ENCODE results near the gene TNP2. TPM values are rescaled to one million over a fixed set of nuclear protein-coding genes. Genes with fewer than 3 reads are reported as not detected.

Gene TNP2
- not detected in 2 replicates for total RNA-seq

DNA sequence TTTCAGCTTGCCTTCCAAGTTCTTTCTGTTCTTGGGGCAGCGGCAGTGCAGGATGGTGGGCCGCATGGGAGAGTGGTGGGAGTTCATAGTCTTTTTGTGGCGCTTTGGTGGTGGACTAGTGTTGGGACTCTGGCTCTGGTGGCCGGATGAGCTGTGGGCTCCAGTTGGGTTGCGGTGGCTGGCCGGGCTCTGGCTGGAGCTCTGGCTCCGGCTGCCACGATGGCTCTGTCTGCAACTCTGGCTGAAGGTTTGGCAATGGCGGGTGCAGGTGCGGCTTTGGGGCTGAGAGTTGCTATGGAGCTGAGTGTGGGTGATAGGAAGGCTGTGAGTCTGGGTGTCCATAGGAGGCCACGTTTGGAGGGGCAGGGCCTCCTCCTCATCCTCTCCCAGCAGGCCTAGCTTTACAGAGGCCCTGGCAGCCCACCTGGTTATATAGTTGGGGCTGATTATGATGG, at the start of gene TNP2:
TSS of gene TNP2 (minus strand) at position 405 of the 455 bp plus-strand sequence. CDS start at position 342, 63 bp downstream.

DNA sequence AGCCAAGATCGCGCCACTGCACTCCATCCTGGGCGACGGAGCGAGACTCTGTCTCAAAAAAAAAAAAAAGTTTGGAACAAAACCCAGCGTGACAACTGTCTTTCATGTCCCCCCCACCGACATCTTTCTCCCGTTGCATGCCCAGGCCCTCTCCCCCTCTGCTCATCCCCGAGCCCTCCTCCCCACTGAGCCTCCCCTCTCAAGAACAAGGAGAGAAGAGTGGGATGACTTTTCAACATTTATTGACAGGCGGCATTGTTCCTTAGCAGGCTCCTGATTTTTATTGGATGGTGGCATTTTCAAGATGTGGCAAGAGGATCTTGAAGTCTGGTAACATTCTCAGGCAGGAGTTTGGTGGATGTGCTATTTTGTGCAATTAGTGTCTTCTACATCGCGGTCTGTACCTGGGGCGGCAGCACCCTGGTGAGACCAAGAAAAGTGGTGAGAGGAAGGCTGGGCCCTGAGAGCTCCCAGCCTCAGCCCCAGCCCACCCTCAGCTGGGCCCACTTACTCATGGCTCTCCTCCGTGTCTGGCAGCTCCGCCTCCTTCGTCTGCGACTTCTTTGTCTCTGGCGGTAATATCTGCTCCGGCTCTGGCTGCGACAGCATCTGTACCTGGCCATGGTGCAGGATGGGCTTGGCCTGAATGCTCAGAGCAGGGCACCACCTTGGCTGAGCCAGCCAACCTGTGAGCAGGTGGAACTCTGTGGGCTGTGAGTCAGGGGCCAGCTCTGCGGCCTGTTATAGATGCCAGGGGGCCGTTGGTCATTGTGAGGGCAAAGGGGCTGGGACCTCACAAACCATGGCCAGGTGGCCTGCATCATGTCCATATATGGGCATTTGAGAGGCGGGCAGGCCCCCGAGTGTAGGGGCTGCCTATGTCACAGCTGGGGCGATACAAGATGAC, 11.7 kb upstream of the TNP2 start, which contains the start of gene PRM1:
TSS of gene PRM1 (minus strand) at position 715 of the 907 bp plus-strand sequence. CDS start at position 623, 92 bp downstream.

DNA sequence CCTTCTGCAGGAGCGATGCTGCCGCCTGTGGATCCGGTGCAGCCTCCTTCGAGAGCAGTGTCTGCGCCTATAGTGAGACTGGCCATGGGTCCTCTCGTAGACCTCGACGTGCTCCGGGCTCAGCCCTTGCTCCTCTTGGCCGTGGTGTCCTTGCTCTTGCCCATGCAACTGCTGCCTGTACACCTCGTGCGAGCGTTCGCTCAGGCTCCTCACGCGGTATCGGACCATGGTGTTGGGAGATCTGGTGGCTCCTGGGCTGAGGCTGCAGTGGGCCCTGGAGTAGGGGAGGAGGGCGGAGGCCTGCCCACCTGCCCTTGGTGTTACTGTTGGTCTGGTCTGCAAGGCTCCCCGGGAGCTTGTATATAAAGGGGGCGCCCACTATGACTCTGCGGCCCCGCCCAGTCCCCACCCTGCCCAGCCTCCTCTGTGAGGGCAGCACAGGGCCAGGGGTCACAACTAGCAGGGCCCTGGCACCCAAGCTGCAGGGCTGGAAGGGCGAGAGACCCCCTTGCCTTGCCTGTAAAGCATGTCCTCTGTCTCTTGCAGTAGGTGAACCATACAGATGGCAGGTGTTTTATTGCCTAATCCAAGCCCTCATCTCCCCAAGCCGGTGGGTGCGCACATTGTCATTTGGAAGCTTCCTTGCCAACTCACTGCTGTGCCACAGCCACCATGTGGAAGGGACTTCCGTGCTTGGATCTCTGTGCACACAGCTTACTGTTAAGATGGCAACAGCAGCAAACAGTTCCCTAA, 7.2 kb upstream of the TNP2 start, which contains the start of gene PRM2:
TSS of gene PRM2 (minus strand) at position 338 of the 753 bp plus-strand sequence. CDS start at position 228, 110 bp downstream.

DNA sequence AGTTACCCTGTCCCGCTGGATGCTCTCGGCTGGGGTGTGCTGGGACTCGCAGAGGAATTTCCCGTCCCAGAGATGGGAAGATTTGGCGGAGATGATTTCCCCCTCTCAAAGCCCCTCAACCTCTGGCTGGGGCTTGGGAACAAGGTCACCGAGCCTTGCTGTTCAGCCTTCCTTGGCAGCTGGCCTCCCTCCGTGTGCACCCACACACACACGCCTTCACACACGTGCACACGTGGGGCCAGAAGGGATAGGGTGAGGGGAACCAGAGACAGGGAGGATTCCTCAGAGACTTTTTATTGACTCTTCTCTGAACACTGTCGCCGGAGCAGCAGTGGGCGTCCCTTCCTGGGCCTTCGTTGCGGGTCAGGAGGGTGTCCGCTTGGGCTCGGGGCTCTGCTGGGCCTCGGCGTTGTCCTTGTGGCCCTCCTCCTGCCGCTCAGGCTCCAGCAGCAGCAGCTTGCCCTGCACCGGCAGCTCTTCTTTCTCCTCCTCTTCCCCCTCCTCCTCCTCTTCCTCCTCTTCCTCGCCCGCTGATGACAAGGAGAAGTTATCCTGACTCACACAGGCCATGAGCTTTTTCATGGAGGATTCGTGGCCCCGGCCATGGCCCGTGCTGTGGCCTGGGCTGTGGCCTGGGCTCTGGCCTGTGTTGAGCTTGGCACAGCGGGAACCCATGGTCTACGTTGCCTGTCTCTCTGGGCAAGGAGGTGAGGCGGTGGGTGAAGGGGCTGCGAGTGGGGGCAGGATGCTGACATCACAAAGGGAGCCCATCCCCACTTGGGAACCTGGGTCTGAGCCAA, 4.0 kb upstream of the TNP2 start, which contains the start of gene PRM3:
TSS of gene PRM3 (minus strand) at position 709 of the 800 bp plus-strand sequence. CDS start at position 675, 34 bp downstream.

DNA sequence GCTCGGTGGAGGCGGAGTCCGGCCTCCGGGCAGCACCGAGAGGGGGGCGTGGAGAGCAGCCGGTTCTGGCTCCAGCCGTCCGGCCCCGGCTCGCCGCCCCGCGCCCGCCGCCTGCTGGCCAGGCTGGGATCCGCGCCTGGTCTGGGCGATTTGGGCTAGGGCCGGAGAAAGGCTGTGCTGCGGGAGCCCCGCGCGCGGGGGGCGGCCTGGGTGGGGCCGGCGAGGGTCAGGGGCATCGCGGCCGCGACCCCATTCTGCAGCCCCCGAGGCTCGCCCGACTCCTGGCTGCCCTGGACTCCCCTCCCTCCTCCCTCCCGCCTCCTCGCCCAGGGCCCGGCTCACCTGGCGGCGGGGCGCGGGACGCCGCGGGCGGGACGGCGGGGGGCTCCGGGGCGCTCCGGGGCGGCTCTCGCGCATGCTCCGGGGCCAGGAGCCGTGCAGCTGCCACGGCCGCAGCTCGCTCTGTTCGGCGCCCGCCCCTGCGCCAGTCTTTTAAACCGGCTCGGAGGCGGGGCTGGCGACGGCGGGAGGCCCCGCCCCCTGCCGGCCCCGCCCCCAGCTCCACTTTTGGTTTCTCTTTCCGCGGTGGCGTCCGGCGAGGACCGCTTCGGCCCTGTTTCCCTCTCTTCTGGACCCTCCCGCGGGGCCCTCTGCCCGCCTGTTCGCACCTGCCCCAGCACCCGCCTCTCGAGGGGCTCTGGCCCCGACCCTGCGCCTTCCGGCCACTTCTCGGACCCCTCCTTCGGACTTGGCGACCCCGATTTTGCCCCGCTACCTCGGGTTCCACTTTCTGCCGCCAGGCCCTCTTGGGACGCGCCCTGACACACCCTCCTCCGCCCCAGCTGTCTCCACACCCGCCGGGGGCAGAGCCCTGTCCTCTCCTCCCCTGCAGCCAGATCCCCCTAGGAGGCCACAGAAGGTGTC, 13.1 kb downstream of the TNP2 start, which contains the start of gene SOCS1:
TSS of gene SOCS1 (minus strand) at position 468 of the 924 bp plus-strand sequence. CDS start 726 bp downstream, outside the sequence.

Small RNAs within 50 kb of the gene (small RNA-seq; reads per million reads assigned to genes)
- gene MIR548H2 (ENCODE audit: low replicate concordance) (not detected), gene RF00019 (ENCODE audit: low replicate concordance) (not detected), gene RF00554 (ENCODE audit: low replicate concordance) (not detected)

Other genes starting within 250 kb of the TNP2 start
- 10.5 and 12.2 TPM in 2 replicates for gene SOCS1, start 13.1 kb downstream of the TNP2 start, total RNA-seq
- not detected in 2 replicates for gene PRM3, start 4.3 kb upstream of the TNP2 start, total RNA-seq
- gene PRM2, start 7.2 kb upstream of the TNP2 start, total RNA-seq: not detected in 2 replicates
- gene PRM1, start 12.0 kb upstream of the TNP2 start, total RNA-seq: not detected in 2 replicates
- 2.2 and 7.0 TPM in 2 replicates for gene RMI2, start 76.1 kb upstream of the TNP2 start, total RNA-seq